Measurements from ENCODE around the gene POLRMT. TPM values are rescaled to one million over a fixed set of nuclear protein-coding genes. Genes with fewer than 3 reads are reported as not detected.
A peak's percentile ranks its signal among the peaks of the same experiment; 100 is the strongest.
"Not testable (repeated sequence)": the region's sequence is repeated elsewhere in the genome, so short reads cannot be mapped to it uniquely, and the experiment has no call there.

Gene POLRMT
- total and polyA plus RNA-seq, 2 experiments from 2014 or later, result 98.0 to 148 TPM

GRCh38 chr19:628168-628567 is 5.2 kb downstream of the POLRMT start:
- peak; percentile 69 for ATAC-seq
- Mint-ChIP-seq H3K4me3 (peak overlapping the region; percentile 15; the same call in 1 of the 3 replicates), H3K27ac (peak overlapping the region; percentile 77; the same call in 1 of the 2 replicates), H3K4me1 (peaks cover 6% of the 10 kb centered on the region; the same call in 2 of the 3 replicates), H3K36me3 (ENCODE audit: low read depth) (peaks cover 62% of the 10 kb centered on the region), H3K9me3 (no peaks in the 10 kb centered on the region), H3K27me3 (ENCODE audit: insufficient read depth, low read depth, poor library complexity) (peaks cover 14% of the 10 kb centered on the region)
- H3K36me3 ChIP-seq (ENCODE audit: insufficient read depth), result peaks cover 6% of the 10 kb centered on the region; the same call in 1 of the 2 replicates
- TF ChIP-seq ZNF331 (CRISPR knock-in tag; IDR thresholded peaks at IDR 0.05; ENCODE audit: low read depth) (no peak), CTCF (conservative IDR thresholded peaks at IDR 0.05; ENCODE audit: low read depth in 2 of 2) (peak; percentile 79 to 88), ZNF462 (CRISPR knock-in tag; IDR thresholded peaks at IDR 0.05) (no peak)
- H3K27me3 ChIP-seq (ENCODE audit: insufficient read depth), result no peaks in the 10 kb centered on the region
- no peaks in the 10 kb centered on the region for H3K4me1 ChIP-seq (ENCODE audit: insufficient read depth)
- H3F3A ChIP-seq (replicated peaks; ENCODE audit: low read depth), result 0 out of 2 replicates have a peak, but pooled peaks cover 10% of the 10 kb centered on the region
- H2AFZ ChIP-seq, result no peak overlapping the region
- peaks cover 40% of the 10 kb centered on the region for H3K79me2 ChIP-seq (replicated peaks; ENCODE audit: insufficient read depth)
- H3K9me2 ChIP-seq (ENCODE audit: insufficient read depth), result no peaks in the 10 kb centered on the region
- 0 out of 2 replicates have a peak overlapping the region, but pooled peaks have one; percentile 11 for H3K27ac ChIP-seq (ENCODE audit: low read depth)
- peaks cover 5% of the 10 kb centered on the region for H4K20me1 ChIP-seq (replicated peaks; ENCODE audit: insufficient read depth)
- no peak overlapping the region for H3K4me2 ChIP-seq
- DNase-seq (ENCODE audit: low spot score), result peak; percentile 86
- H3K4me3 ChIP-seq, result no peak overlapping the region

GRCh38 chr19:626566-626965 is 6.8 kb downstream of the POLRMT start:
- H3K27me3 Mint-ChIP-seq (ENCODE audit: insufficient read depth, low read depth, poor library complexity), result peaks cover 10% of the 10 kb centered on the region
- not testable (repeated sequence) for ATAC-seq

More at GRCh38 chr19:626566-626965, 6.8 kb downstream of the POLRMT start:
- H3K4me1 Mint-ChIP-seq; H3K4me3 Mint-ChIP-seq; H3K36me3 ChIP-seq (ENCODE audit: insufficient read depth); H3K27ac ChIP-seq (ENCODE audit: low read depth); H3K4me3 ChIP-seq; H2AFZ ChIP-seq; H3K27me3 ChIP-seq (ENCODE audit: insufficient read depth); H3K9me2 ChIP-seq (ENCODE audit: insufficient read depth); H3F3A ChIP-seq (replicated peaks; ENCODE audit: low read depth); H3K4me2 ChIP-seq; H3K9me3 Mint-ChIP-seq; H3K4me1 ChIP-seq (ENCODE audit: insufficient read depth); DNase-seq (ENCODE audit: low spot score); H4K20me1 ChIP-seq (replicated peaks; ENCODE audit: insufficient read depth): not testable (repeated sequence)
- Mint-ChIP-seq H3K36me3 (ENCODE audit: low read depth) (peaks cover 59% of the 10 kb centered on the region), H3K27ac (peak overlapping the region; percentile 80; the same call in 1 of the 2 replicates)
- peaks cover 34% of the 10 kb centered on the region for H3K79me2 ChIP-seq (replicated peaks; ENCODE audit: insufficient read depth)
